GM12801 (cell line): ENCODE results near the gene DYNC2H1.

Experiments used
- CTCF ChIP-seq: IDR thresholded peaks from one replicate; pipeline ENCODE4 v1.5.1; 2011; ENCODE audit warnings: control low read depth; ENCODE audit not compliant: insufficient read length; ENCODE audit errors: extremely low read depth

Gene DYNC2H1

GRCh38 chr11:103183981-103184611 lies 74.9 kb downstream of the DYNC2H1 start:
- TF ChIP-seq CTCF, result no peak

DNA sequence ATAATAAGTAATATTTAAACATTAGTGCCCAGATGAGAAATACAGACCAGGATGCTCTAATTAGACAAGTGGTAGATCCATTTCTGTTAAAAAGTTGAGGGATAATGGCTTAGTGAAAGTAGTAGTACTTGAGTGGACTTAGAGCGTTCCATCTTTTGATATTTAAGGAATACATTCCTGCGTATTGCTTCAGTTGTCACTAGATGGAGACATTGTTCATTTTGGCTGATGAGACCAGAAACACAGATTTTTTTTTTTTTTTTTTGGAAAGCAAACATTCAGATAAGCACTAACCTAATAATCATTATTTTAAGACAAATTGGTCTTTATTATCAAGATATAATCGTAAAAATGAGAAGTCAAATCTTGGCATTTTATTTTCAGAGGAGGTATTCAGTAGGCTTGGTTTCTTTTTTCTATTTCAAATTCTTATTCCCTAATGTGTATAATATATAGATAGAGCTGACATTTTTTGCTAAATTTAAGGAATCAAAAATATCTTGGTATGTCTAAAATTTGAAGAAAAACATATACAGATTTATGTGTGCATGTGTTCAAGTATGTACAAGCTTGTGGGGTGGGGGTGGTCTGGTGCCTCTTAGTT lies 92.9 kb downstream of the DYNC2H1 start:
- TF ChIP-seq CTCF, result no peak

DNA sequence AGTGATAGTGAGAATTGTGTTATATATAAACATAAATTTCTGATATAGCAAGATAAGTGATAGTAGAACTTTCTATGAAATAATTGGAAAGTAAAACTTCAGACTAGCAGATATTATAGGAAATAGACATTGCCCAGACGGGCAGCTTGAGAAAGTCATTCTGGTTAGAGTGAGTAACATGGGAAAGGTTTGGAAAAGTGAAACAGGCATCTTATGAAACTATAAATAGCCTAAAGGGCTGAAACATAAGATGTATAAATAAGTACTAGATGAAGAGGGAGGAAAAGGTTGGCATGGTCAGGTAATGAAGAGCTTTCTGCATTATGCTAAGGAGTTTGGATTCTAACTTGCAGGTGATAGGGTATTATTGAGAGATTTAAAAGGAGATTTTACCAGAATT lies 101.3 kb downstream of the DYNC2H1 start:
- no peak for TF ChIP-seq CTCF

DNA sequence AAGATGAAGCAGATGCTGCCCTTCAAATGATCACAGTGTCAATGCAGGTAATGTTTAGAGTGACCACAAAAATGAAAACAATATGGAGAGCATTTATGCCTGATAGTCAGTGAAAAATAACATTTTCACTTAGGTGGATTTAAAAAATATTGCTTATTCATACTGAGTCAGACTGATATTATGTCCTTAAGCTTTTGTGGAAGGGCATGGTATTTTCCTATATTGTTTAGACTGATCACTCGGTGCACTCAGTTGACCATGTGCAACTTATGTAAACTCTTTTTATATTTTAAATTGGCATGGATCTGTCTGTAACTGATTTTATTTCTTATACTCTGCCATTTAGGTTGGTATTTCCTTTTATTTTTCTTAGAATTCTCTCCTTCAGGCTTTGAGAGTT lies 106.6 kb downstream of the DYNC2H1 start:
- TF ChIP-seq CTCF, result no peak

DNA sequence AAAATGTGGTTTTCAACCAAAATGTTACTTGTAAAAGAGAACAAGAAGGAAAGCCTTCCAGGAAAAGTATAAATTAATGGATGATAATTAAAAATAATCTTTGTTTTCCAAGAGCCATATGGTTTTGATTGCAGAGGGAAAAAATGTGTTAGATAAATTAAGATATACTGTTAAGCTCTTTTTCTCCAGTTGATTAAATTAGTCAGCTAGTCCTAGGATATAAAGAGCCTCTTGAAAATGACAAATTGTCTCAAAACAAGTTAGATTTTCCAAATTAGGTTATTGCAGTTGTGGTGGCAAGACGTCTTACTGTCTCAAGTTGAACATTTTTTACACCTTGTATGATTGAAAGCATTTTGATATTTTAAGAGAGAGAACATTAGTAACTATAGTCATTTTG lies 110.9 kb downstream of the DYNC2H1 start:
- TF ChIP-seq CTCF, result no peak

DNA sequence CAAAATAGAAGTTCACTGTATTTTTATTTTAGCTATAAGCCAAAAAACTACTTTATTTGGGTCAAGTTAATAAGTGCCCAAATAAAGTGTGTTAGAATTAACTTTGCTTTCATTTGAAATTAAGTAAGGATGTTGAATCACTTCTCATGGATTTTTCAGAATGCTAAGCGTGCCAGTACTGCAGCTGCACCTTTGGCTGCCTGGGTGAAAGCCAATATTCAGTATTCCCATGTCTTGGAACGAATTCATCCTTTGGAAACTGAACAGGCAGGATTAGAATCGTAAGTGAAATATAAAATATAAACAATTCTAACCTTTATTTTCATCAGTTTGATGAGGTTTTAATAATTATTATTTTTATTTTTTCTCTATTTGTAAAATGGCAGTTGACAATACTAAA lies 113.6 kb downstream of the DYNC2H1 start:
- no peak for TF ChIP-seq CTCF

GRCh38 chr11:103228807-103229206 lies 119.6 kb downstream of the DYNC2H1 start:
- TF ChIP-seq CTCF, result no peak
